HepG2 (cell line): ENCODE data around the gene RGMA. TPM values are rescaled to one million over a fixed set of nuclear protein-coding genes. Genes with fewer than 3 reads are reported as not detected.

ENCODE experiments used
- ATAC-seq: fragments of 200-7000 bp; cut with Tn5 transposase; 3 replicates; pipeline ENCODE4 v1.9.1; 2020; ENCODE audit warnings: mild to moderate bottlenecking, moderate library complexity
- BruUV-seq: library from RNA; stranded (reverse); fragments of 400-500 nt; replicated peaks from 2 replicates; lab custom pipeline; 2021; lab: Mats Ljungman, UMichigan
- CTCF ChIA-PET: fragments of 300-600 bp; formaldehyde crosslinking; extraction: SDS; loops from one replicate; lab custom pipeline; 2021; ENCODE audit warnings: low total read pairs, inconsistent platforms, low intra/inter-chr PET ratio; lab: Yijun Ruan, JAX
- POLR2A ChIA-PET: fragments of 350-600 bp; sonication (Branson Sonifier 250); formaldehyde crosslinking; loops from one replicate; lab custom pipeline; 2020; ENCODE audit warnings: antibody characterized with exemption, inconsistent platforms; lab: Yijun Ruan, JAX
- DNase-seq: peaks from one replicate; pipeline ENCODE4 v3.0.0-alpha.2; 2015; ENCODE audit warnings: low spot score
- FAIRE-seq: peaks from 3 replicates; lab custom pipeline; 2011; peaks lifted over from hg19 to GRCh38; lab: Jason Lieb, UNC
- H2AFZ ChIP-seq: one replicate; pipeline ENCODE4 v1.6.1; 2011; ENCODE audit warnings: low read length, inconsistent platforms
- H3K27ac ChIP-seq: fragments of 300-600 bp; 3 replicates; pipeline ENCODE4 v1.8.0; 2011; ENCODE audit warnings: mixed run types, mild to moderate bottlenecking, mixed read lengths, low read length, inconsistent platforms; ENCODE audit not compliant: insufficient read depth; ENCODE audit errors: extremely low read length
- H3K27me3 ChIP-seq, 2 experiments: fragments of 200-600 bp in 1 of 2; 2 replicates in 1 of 2; 3 replicates in 1 of 2; pipeline versions ENCODE4 v1.6.0 to v1.8.0; 2011; ENCODE audit warnings: low read length in 2 of 2, mild to moderate bottlenecking in 2 of 2, moderate library complexity in 2 of 2, inconsistent platforms in 1 of 2; ENCODE audit not compliant: insufficient read depth in 2 of 2, control insufficient read depth in 1 of 2
- H3K36me3 ChIP-seq, 2 experiments: fragments of 200-600 bp in 1 of 2; replicated peaks in 1 of 2; 2 replicates in 1 of 2; 3 replicates in 1 of 2; pipeline versions ENCODE4 v1.5.1 to v1.8.0; 2011; ENCODE audit warnings: low read length in 2 of 2, inconsistent platforms in 1 of 2; ENCODE audit not compliant: insufficient read depth in 2 of 2, control insufficient read depth in 1 of 2
- H3K4me1 ChIP-seq: 2 replicates; pipeline ENCODE4 v1.5.1; 2012; ENCODE audit warnings: low read length, inconsistent platforms; ENCODE audit not compliant: insufficient read depth
- H3K4me2 ChIP-seq: 2 replicates; pipeline ENCODE4 v1.6.0; 2011; ENCODE audit warnings: low read depth, low read length, inconsistent platforms
- H3K4me3 ChIP-seq, 3 experiments: fragments of 200-600 bp in 1 of 3; sonication (generic), shearing (Covaris generic) in 1 of 3; replicated peaks in 1 of 3; 2 replicates each; pipeline ENCODE4 v1.5.1; 2011 to 2016; ENCODE audit warnings: low read length in 3 of 3, inconsistent platforms in 2 of 3, low read depth in 2 of 3, mild to moderate bottlenecking in 2 of 3, control low read depth in 1 of 3, mixed read lengths in 1 of 3; ENCODE audit not compliant: insufficient read depth in 1 of 3
- H3K79me2 ChIP-seq: one replicate; pipeline ENCODE4 v1.6.1; 2011; ENCODE audit warnings: low read length, inconsistent platforms; ENCODE audit not compliant: insufficient read depth
- H3K9ac ChIP-seq: 2 replicates; pipeline ENCODE4 v1.6.0; 2011; ENCODE audit warnings: mild to moderate bottlenecking, low read depth, low read length, inconsistent platforms; ENCODE audit not compliant: insufficient read depth
- H3K9me3 ChIP-seq: 2 replicates; pipeline ENCODE4 v1.5.1; 2012; ENCODE audit warnings: mild to moderate bottlenecking, low read length
- H4K20me1 ChIP-seq: 2 replicates; pipeline ENCODE4 v1.6.0; 2011; ENCODE audit warnings: inconsistent platforms, mild to moderate bottlenecking, low read length, moderate library complexity; ENCODE audit not compliant: insufficient read depth
- BCL6 ChIP-seq: IDR thresholded peaks from 2 replicates; pipeline ENCODE4 v1.6.1; 2016; ENCODE audit warnings: missing genetic modification reagents, missing compliant biosample characterization
- STAG1 ChIP-seq: sonication (generic); formaldehyde crosslinking; IDR thresholded peaks from 2 replicates; pipeline ENCODE4 v1.4.0; 2020; ENCODE audit warnings: missing genetic modification reagents
- WGBS: methylation state at CpG from one replicate; pipeline ENCODE4 v1.1.6; 2017; ENCODE audit warnings: low lambda C conversion rate; 5-methylcytosine and 5-hydroxymethylcytosine counted together
- in situ Hi-C: cut with HindIII; loops from 2 replicates; pipeline ENCODE4 v1.10.0; 2017; ENCODE audit warnings: low pct_unique_long_range_greater_than_20kb; ENCODE audit not compliant: extremely low pct_ligation_motif_present
- intact Hi-C: fragments of 100-400 bp; cut with micrococcal nuclease; formaldehyde crosslinking; loops from one replicate; pipeline ENCODE4 v1.10.0; 2022; ENCODE audit not compliant: unreplicated experiment
- polyA plus RNA-seq, 8 experiments: library from polyadenylated mRNA; depleted of rRNA in 3 of 8; stranded (reverse) in 7 of 8; unstranded in 1 of 8; fragments of >200 nt; fragmentation: Illumina TruSeq in 4 of 8; extraction: Trizol in 4 of 8; gene quantifications; 2 replicates each; pipeline versions ENCODE4 v1.2.1 to v1.2.3, GENCODE V29; 2011 to 2016; ENCODE audit warnings: low read depth in 4 of 8, missing spikeins in 1 of 8, mixed read lengths in 1 of 8; ENCODE audit not compliant: insufficient read depth in 1 of 8
- total RNA-seq, 5 experiments: library from RNA; depleted of rRNA; stranded (reverse); fragments of >200 nt; fragmentation: Illumina TruSeq; extraction: Trizol; gene quantifications; 2 replicates each; pipeline ENCODE4 v1.2.3, GENCODE V29; 2016; ENCODE audit warnings: low read depth in 1 of 5
- TF ChIP-seq, protein P1 (sequence below): sonication (generic); formaldehyde crosslinking; IDR thresholded peaks from 2 replicates; pipeline ENCODE4 v1.5.0; 2020; ENCODE audit warnings: mild to moderate bottlenecking, missing genetic modification reagents, moderate library complexity
- TF ChIP-seq, protein P2 (sequence below): sonication (generic); formaldehyde crosslinking; IDR thresholded peaks from 2 replicates; pipeline ENCODE4 v1.4.0; 2020; ENCODE audit warnings: mild to moderate bottlenecking, missing genetic modification reagents

The RGMA gene
- total and polyA plus RNA-seq, 2 of the 13 experiments (the other 11 are each of a cell fraction or from before 2014, with no cell fraction given) = not detected

DNA sequence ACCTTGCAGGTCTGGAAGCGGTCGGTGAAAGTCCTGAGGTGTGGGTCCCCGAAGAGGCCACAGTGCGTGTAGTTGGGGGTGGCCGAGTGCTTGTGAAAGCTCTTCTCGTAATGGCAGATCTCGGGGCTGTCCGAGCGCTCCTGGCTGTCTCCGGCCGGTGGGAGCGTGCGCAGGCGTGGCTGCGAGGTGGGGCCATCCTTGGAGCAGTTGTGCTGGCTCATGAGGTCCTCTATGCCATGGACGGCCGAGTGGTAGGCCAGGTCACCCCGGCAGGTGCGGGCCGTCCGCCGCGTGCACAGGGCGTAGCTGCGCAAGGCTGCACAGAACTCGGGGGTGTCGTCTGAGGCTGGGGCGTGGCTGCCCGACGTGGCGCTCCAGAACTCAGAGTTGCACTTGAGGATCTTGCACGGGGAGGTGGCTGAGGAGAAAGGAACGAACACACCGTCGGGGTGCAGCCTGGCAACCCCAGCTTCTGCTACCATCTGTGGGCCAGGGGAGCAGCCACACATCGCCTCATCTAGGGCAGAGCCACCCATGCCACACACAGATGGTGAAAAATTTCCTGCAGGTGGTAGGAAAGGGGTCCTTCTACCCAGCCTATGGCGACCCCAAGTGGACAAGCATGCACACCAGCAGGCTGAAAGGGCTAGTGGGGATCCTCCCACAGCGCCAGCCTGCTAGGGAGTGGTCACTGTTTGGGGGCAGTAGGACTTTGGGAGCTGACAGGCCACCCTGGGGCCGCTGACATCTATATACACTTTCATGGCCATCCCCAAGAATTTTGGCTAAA, 36.7 kb downstream of the RGMA start:
- BruUV-seq = no TSS peak
- no peak overlapping the region for H3K9ac ChIP-seq
- TF ChIP-seq STAG1 (CRISPR knock-in tag) = peak; percentile 66
- TF ChIP-seq, protein P1, sequence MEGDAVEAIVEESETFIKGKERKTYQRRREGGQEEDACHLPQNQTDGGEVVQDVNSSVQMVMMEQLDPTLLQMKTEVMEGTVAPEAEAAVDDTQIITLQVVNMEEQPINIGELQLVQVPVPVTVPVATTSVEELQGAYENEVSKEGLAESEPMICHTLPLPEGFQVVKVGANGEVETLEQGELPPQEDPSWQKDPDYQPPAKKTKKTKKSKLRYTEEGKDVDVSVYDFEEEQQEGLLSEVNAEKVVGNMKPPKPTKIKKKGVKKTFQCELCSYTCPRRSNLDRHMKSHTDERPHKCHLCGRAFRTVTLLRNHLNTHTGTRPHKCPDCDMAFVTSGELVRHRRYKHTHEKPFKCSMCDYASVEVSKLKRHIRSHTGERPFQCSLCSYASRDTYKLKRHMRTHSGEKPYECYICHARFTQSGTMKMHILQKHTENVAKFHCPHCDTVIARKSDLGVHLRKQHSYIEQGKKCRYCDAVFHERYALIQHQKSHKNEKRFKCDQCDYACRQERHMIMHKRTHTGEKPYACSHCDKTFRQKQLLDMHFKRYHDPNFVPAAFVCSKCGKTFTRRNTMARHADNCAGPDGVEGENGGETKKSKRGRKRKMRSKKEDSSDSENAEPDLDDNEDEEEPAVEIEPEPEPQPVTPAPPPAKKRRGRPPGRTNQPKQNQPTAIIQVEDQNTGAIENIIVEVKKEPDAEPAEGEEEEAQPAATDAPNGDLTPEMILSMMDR (CRISPR knock-in tag) = peak; percentile 62
- TF ChIP-seq, protein P2, sequence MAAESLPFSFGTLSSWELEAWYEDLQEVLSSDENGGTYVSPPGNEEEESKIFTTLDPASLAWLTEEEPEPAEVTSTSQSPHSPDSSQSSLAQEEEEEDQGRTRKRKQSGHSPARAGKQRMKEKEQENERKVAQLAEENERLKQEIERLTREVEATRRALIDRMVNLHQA (CRISPR knock-in tag) = no peak
- no peak for TF ChIP-seq BCL6
- FAIRE-seq (no peak), ATAC-seq (peak; percentile 60), DNase-seq (no peak)
- in situ Hi-C loops (no loop called here), intact Hi-C loops (no loop called here)
- ChIA-PET CTCF (no interaction called here), POLR2A (no interaction called here)
- H3K27ac ChIP-seq = no peak overlapping the region
- no peaks in the 10 kb centered on the region for H3K36me3 ChIP-seq
- H3K79me2 ChIP-seq = no peaks in the 10 kb centered on the region
- no peak overlapping the region for H2AFZ ChIP-seq
- H3K9me3 ChIP-seq = no peaks in the 10 kb centered on the region
- 46% methylated on average over 7 of the region's 39 CpGs for WGBS
- no peak overlapping the region for H3K4me2 ChIP-seq
- no peaks in the 10 kb centered on the region for H3K4me1 ChIP-seq
- H4K20me1 ChIP-seq = no peaks in the 10 kb centered on the region
- H3K27me3 ChIP-seq = peaks cover 10 to 49% of the 10 kb centered on the region in 2 experiments; a peak in 4 of 5 replicates
- H3K4me3 ChIP-seq = no peak overlapping the region
